Measurements from ENCODE around the gene SLC51A. TPM values are rescaled to one million over a fixed set of nuclear protein-coding genes. Genes with fewer than 3 reads are reported as not detected.

The SLC51A gene
- total and polyA plus RNA-seq, 2 of the 13 experiments (the other 11 are each of a cell fraction or from before 2014, with no cell fraction given): 4.3 to 48.8 TPM

DNA sequence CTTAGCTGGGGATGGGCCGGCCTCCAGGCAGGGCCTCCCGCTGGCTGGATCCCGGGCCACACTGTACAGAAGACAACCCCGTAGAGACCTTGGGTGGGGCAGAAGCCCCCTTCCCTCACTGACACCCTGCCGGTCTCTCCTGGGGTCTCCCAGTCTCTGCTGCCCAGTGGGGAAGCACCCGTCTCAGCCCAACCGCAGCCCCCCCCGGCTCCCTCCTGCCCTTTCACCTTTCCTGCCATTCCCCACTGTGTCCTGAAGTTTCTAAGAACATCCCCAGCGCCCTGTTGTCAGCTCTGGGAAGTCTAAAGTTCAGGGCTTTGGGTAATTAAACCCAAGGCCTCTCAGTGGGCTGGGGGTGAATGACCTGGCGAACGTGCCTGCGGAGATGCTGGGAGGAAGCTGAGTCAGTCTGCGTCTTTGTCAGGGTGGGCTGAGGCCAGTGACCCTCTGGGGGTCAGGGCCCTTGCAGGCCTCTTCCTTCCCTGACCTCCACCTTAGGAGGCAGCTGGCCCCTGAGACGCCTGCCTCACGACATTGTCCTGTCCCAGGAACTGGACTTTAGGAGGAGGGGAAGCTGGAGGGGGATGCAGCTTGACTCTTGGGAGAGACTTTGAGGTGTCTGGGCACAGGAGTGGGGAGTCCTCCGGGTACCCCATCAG is 1.4 kb upstream of the SLC51A start (continued):
- TF ChIP-seq, protein P1, sequence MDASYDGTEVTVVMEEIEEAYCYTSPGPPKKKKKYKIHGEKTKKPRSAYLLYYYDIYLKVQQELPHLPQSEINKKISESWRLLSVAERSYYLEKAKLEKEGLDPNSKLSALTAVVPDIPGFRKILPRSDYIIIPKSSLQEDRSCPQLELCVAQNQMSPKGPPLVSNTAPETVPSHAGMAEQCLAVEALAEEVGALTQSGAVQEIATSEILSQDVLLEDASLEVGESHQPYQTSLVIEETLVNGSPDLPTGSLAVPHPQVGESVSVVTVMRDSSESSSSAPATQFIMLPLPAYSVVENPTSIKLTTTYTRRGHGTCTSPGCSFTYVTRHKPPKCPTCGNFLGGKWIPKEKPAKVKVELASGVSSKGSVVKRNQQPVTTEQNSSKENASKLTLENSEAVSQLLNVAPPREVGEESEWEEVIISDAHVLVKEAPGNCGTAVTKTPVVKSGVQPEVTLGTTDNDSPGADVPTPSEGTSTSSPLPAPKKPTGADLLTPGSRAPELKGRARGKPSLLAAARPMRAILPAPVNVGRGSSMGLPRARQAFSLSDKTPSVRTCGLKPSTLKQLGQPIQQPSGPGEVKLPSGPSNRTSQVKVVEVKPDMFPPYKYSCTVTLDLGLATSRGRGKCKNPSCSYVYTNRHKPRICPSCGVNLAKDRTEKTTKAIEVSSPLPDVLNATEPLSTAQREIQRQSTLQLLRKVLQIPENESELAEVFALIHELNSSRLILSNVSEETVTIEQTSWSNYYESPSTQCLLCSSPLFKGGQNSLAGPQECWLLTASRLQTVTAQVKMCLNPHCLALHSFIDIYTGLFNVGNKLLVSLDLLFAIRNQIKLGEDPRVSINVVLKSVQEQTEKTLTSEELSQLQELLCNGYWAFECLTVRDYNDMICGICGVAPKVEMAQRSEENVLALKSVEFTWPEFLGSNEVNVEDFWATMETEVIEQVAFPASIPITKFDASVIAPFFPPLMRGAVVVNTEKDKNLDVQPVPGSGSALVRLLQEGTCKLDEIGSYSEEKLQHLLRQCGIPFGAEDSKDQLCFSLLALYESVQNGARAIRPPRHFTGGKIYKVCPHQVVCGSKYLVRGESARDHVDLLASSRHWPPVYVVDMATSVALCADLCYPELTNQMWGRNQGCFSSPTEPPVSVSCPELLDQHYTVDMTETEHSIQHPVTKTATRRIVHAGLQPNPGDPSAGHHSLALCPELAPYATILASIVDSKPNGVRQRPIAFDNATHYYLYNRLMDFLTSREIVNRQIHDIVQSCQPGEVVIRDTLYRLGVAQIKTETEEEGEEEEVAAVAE (CRISPR knock-in tag; IDR thresholded peaks at IDR 0.05; ENCODE audit: borderline replicate concordance): peak; percentile 81; the same call in 1 of the 2 replicates
- TF ChIP-seq ZNF891 (CRISPR knock-in tag; IDR thresholded peaks at IDR 0.05) (0 out of 2 replicates have a peak, but pooled peaks have one; percentile 12), NONO (IDR thresholded peaks at IDR 0.05) (no peak), NONO (CRISPR knock-in tag; conservative IDR thresholded peaks at IDR 0.05) (peak; percentile 79), NR2F1 (CRISPR knock-in tag; IDR thresholded peaks at IDR 0.05) (peak; percentile 86 to 92), SMYD3 (CRISPR knock-in tag; IDR thresholded peaks at IDR 0.05) (peak; percentile 30; the same call in 1 of the 2 replicates), ZFP41 (CRISPR knock-in tag; IDR thresholded peaks at IDR 0.05; ENCODE audit: borderline replicate concordance) (no peak), KLF9 (CRISPR knock-in tag; IDR thresholded peaks at IDR 0.05; ENCODE audit: low read depth) (no peak), ZSCAN25 (CRISPR knock-in tag; IDR thresholded peaks at IDR 0.05) (peak; percentile 63; the same call in 1 of the 2 replicates), XRCC5 (optimal IDR thresholded peaks at IDR 0.05; ENCODE audit: low read length) (peak; percentile 16)
- TF ChIP-seq, protein P2, sequence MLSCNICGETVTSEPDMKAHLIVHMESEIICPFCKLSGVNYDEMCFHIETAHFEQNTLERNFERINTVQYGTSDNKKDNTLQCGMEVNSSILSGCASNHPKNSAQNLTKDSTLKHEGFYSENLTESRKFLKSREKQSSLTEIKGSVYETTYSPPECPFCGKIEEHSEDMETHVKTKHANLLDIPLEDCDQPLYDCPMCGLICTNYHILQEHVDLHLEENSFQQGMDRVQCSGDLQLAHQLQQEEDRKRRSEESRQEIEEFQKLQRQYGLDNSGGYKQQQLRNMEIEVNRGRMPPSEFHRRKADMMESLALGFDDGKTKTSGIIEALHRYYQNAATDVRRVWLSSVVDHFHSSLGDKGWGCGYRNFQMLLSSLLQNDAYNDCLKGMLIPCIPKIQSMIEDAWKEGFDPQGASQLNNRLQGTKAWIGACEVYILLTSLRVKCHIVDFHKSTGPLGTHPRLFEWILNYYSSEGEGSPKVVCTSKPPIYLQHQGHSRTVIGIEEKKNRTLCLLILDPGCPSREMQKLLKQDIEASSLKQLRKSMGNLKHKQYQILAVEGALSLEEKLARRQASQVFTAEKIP (CRISPR knock-in tag; IDR thresholded peaks at IDR 0.05; ENCODE audit: borderline replicate concordance): no peak
- TF ChIP-seq, protein P3, sequence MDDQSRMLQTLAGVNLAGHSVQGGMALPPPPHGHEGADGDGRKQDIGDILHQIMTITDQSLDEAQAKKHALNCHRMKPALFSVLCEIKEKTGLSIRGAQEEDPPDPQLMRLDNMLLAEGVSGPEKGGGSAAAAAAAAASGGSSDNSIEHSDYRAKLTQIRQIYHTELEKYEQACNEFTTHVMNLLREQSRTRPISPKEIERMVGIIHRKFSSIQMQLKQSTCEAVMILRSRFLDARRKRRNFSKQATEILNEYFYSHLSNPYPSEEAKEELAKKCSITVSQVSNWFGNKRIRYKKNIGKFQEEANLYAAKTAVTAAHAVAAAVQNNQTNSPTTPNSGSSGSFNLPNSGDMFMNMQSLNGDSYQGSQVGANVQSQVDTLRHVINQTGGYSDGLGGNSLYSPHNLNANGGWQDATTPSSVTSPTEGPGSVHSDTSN (CRISPR knock-in tag; IDR thresholded peaks at IDR 0.05; ENCODE audit: borderline replicate concordance): no peak
- TF ChIP-seq, protein P4, sequence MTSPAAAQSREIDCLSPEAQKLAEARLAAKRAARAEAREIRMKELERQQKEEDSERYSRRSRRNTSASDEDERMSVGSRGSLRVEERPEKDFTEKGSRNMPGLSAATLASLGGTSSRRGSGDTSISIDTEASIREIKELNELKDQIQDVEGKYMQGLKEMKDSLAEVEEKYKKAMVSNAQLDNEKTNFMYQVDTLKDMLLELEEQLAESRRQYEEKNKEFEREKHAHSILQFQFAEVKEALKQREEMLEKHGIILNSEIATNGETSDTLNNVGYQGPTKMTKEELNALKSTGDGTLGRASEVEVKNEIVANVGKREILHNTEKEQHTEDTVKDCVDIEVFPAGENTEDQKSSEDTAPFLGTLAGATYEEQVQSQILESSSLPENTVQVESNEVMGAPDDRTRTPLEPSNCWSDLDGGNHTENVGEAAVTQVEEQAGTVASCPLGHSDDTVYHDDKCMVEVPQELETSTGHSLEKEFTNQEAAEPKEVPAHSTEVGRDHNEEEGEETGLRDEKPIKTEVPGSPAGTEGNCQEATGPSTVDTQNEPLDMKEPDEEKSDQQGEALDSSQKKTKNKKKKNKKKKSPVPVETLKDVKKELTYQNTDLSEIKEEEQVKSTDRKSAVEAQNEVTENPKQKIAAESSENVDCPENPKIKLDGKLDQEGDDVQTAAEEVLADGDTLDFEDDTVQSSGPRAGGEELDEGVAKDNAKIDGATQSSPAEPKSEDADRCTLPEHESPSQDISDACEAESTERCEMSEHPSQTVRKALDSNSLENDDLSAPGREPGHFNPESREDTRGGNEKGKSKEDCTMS (CRISPR knock-in tag; conservative IDR thresholded peaks at IDR 0.05): no peak
